ENCODE data around the gene NFAM1. TPM values are rescaled to one million over a fixed set of nuclear protein-coding genes. Genes with fewer than 3 reads are reported as not detected.

Gene NFAM1
- total RNA-seq, 1 donor, result under 0.01 TPM

- Histone ChIP-seq H3K27me3 (ENCODE audit: insufficient read depth, low read length) (no peaks in the 10 kb centered on the region), H3K36me3 (ENCODE audit: insufficient read depth, low read length) (no peaks in the 10 kb centered on the region), H3K4me2 (ENCODE audit: insufficient read depth, low read length) (no peak overlapping the region), H4K20me1 (ENCODE audit: insufficient read depth, low read length) (no peaks in the 10 kb centered on the region), H3K79me2 (ENCODE audit: insufficient read depth, low read length) (no peaks in the 10 kb centered on the region), H3K9me3 (ENCODE audit: low read depth, low read length) (no peaks in the 10 kb centered on the region), H3K4me1 (ENCODE audit: insufficient read depth, low read length) (no peaks in the 10 kb centered on the region), H2AFZ (ENCODE audit: low read length) (no peak overlapping the region), H3K27ac (ENCODE audit: low read depth, low read length) (no peak overlapping the region), H3K4me3 (ENCODE audit: insufficient read depth, low read length) (no peak overlapping the region)
- TF ChIP-seq CTCF (IDR thresholded peaks at IDR 0.05; ENCODE audit: extremely low read depth, low read depth, low read length), result no peak
- no peak for DNase-seq (ENCODE audit: insufficient read length, low spot score, missing footprints)
These were observed 43.1 kb downstream of the NFAM1 start for GRCh38 chr22:42389143-42389542.

DNA sequence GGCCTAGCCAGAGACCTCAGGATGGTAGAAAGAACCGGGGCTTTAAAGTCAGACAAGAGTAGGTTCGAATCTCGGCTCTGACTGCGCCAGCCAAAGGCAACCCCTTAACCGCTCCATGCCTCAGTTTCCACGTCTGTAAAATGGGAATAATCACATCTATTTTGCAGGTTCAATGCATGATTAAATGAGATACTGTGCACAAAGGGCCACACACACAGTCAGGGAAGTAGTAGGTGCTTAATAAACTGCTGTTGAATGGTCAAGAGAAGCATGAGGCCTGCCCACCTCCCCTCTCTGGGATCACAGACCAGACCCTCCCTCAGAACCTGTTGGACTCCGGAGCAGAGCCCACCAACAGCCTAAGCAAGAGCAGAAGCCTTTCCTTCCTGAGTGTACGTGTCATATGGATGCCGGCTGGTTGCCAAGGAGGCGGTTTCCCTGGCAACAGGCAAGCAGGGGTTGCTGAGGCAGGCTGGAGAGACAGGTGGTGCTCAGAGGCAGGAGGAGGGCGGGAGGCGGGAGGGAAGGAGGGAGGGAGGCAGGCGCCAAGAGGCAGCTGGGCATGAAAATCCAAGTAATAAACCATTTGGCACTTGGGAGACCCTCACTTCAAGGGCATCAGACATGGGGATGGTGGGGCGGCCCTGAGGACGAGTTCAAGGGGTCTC is 43.9 kb downstream of the NFAM1 start:
- Histone ChIP-seq H4K20me1 (ENCODE audit: insufficient read depth, low read length) (no peaks in the 10 kb centered on the region), H3K4me2 (ENCODE audit: insufficient read depth, low read length) (no peak overlapping the region), H3K4me3 (ENCODE audit: insufficient read depth, low read length) (no peak overlapping the region), H2AFZ (ENCODE audit: low read length) (no peak overlapping the region), H3K4me1 (ENCODE audit: insufficient read depth, low read length) (no peaks in the 10 kb centered on the region), H3K9me3 (ENCODE audit: low read depth, low read length) (no peaks in the 10 kb centered on the region), H3K36me3 (ENCODE audit: insufficient read depth, low read length) (no peaks in the 10 kb centered on the region), H3K27ac (ENCODE audit: low read depth, low read length) (no peak overlapping the region), H3K27me3 (ENCODE audit: insufficient read depth, low read length) (no peaks in the 10 kb centered on the region), H3K79me2 (ENCODE audit: insufficient read depth, low read length) (no peaks in the 10 kb centered on the region)
- no peak for TF ChIP-seq CTCF (IDR thresholded peaks at IDR 0.05; ENCODE audit: extremely low read depth, low read depth, low read length)
- DNase-seq (ENCODE audit: insufficient read length, low spot score, missing footprints), result no peak

DNA sequence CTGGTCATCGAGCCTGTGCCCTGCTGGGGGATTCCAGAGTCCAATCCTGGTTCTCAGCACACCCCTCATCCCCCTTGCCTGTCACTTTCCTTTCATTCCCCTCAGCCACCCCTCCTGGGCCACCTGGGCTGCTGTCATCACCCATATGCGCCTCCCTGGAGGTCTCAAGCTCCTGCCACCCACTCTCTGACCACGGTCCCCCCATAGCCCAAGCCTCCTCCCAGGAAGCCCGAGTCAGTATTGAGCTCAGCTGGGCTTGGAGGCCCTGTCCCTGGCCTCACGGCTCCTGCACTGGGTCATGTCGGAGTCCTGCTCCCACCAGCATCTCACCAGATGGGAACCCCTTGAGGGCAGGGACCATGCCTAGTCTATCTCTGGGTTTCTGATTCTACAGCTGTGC is 44.6 kb downstream of the NFAM1 start:
- no peak overlapping the region for H2AFZ ChIP-seq (ENCODE audit: low read length)
- DNase-seq (ENCODE audit: insufficient read length, low spot score, missing footprints), result no peak
- no peaks in the 10 kb centered on the region for H3K79me2 ChIP-seq (ENCODE audit: insufficient read depth, low read length)
- H3K9me3 ChIP-seq (ENCODE audit: low read depth, low read length), result no peaks in the 10 kb centered on the region
- no peak overlapping the region for H3K4me2 ChIP-seq (ENCODE audit: insufficient read depth, low read length)
- H3K27ac ChIP-seq (ENCODE audit: low read depth, low read length), result no peak overlapping the region
- no peaks in the 10 kb centered on the region for H3K4me1 ChIP-seq (ENCODE audit: insufficient read depth, low read length)
- no peaks in the 10 kb centered on the region for H3K36me3 ChIP-seq (ENCODE audit: insufficient read depth, low read length)
- no peak for TF ChIP-seq CTCF (IDR thresholded peaks at IDR 0.05; ENCODE audit: extremely low read depth, low read depth, low read length)
- H3K27me3 ChIP-seq (ENCODE audit: insufficient read depth, low read length), result no peaks in the 10 kb centered on the region
- no peaks in the 10 kb centered on the region for H4K20me1 ChIP-seq (ENCODE audit: insufficient read depth, low read length)
- no peak overlapping the region for H3K4me3 ChIP-seq (ENCODE audit: insufficient read depth, low read length)

GRCh38 chr22:42385696-42386095 is 46.5 kb downstream of the NFAM1 start:
- Histone ChIP-seq H3K36me3 (ENCODE audit: insufficient read depth, low read length) (no peaks in the 10 kb centered on the region), H3K9me3 (ENCODE audit: low read depth, low read length) (no peaks in the 10 kb centered on the region), H4K20me1 (ENCODE audit: insufficient read depth, low read length) (no peaks in the 10 kb centered on the region), H3K4me2 (ENCODE audit: insufficient read depth, low read length) (no peak overlapping the region), H3K79me2 (ENCODE audit: insufficient read depth, low read length) (no peaks in the 10 kb centered on the region), H3K27me3 (ENCODE audit: insufficient read depth, low read length) (no peaks in the 10 kb centered on the region), H3K4me3 (ENCODE audit: insufficient read depth, low read length) (no peak overlapping the region), H3K4me1 (ENCODE audit: insufficient read depth, low read length) (no peaks in the 10 kb centered on the region), H3K27ac (ENCODE audit: low read depth, low read length) (no peak overlapping the region), H2AFZ (ENCODE audit: low read length) (no peak overlapping the region)
- DNase-seq (ENCODE audit: insufficient read length, low spot score, missing footprints), result no peak
- TF ChIP-seq CTCF (IDR thresholded peaks at IDR 0.05; ENCODE audit: extremely low read depth, low read depth, low read length), result no peak
